Bronchial epithelial cell (primary cell): ENCODE results near the gene C2orf80. TPM values are rescaled to one million over a fixed set of nuclear protein-coding genes. Genes with fewer than 3 reads are reported as not detected.
A peak's percentile ranks its signal among the peaks of the same experiment; 100 is the strongest.
"Not testable (repeated sequence)": the region's sequence is repeated elsewhere in the genome, so short reads cannot be mapped to it uniquely, and the experiment has no call there.

Source experiments
- DNase-seq: peaks from one replicate; pipeline ENCODE4 v3.0.0-alpha.2; 2010; ENCODE audit warnings: low read depth
- FAIRE-seq: peaks from 2 replicates; lab custom pipeline; 2011; peaks lifted over from hg19 to GRCh38; lab: Jason Lieb, UNC
- H3K27me3 ChIP-seq: 2 replicates; pipeline ENCODE4 v1.5.1; 2011; ENCODE audit warnings: low read length; ENCODE audit not compliant: control insufficient read depth, insufficient read depth
- H3K36me3 ChIP-seq: 2 replicates; pipeline ENCODE4 v1.5.1; 2011; ENCODE audit warnings: low read length; ENCODE audit not compliant: control insufficient read depth, insufficient read depth
- H3K4me3 ChIP-seq: 2 replicates; pipeline ENCODE4 v1.5.1; 2011; ENCODE audit warnings: mild to moderate bottlenecking, low read depth, low read length, control low read depth
- total RNA-seq: library from RNA; depleted of rRNA; stranded (reverse); fragments of >200 nt; gene quantifications from 2 replicates; pipeline ENCODE4 v1.2.1, GENCODE V29; 2014
- TF ChIP-seq, protein P1 (sequence below): IDR thresholded peaks from 2 replicates; pipeline ENCODE4 v1.5.1; 2011; ENCODE audit warnings: mild to moderate bottlenecking, moderate library complexity, low read length, control low read depth, inconsistent platforms; ENCODE audit not compliant: insufficient read depth, severe bottlenecking

C2orf80 gene
- total RNA-seq, 1 donor from 2014 or later, result not detected

DNA sequence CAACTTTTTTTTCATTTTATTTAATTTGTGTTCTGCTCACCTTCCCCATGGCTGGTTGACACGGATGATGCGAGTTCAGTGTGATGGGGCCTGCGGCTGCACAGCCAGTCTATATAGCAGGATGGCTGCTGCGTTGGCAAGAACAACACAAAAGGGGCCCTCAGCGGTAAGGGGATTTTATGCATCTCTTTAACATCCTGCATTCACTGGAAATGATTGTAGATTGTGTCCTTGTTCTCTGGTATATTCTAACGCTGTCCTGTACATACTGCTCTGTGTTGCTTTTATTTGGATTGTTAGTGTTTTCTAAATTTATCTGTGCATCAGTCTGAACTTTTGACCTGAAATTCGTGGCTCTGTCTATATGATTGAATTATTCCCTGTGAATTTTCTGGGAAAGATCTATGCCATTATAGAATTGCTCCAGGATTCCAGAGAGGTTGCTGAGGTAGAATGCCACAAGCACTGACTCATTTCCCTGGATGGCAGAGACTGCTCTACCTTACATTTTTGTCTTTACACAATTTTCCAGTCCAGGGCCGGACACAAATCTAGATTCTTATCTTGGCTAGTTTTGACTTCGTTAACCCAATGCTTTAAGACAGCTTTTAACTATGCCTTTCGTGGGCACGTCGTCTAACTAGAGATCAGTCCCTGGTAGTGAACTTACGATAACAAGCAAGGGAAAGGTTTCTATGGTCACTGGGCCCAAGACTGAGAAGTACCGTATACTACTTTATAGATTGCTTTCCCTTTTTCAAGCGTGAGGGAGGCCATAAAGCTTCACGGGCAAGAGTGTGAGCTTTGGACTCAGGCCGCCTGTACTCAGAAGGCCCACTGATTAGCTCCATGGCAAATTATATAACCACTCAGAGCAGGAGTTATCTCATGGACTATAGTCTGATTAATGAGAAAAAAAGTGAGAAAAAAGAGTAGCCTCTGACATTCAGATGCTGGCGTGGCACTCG, 59.8 kb downstream of the C2orf80 start, which contains the start of gene CRYGC:
TSS of gene CRYGC (minus strand) at position 85 of the 968 bp plus-strand sequence. CDS start at position 49, 36 bp downstream.
- Histone ChIP-seq H3K36me3 (no peaks in the 10 kb centered on the region), H3K27me3 (peaks cover 1% of the 10 kb centered on the region), H3K4me3 (no peak within 1 kb of the TSS)
- DNase-seq (peak; percentile 21), FAIRE-seq (no peak)
- TF ChIP-seq, protein P1, sequence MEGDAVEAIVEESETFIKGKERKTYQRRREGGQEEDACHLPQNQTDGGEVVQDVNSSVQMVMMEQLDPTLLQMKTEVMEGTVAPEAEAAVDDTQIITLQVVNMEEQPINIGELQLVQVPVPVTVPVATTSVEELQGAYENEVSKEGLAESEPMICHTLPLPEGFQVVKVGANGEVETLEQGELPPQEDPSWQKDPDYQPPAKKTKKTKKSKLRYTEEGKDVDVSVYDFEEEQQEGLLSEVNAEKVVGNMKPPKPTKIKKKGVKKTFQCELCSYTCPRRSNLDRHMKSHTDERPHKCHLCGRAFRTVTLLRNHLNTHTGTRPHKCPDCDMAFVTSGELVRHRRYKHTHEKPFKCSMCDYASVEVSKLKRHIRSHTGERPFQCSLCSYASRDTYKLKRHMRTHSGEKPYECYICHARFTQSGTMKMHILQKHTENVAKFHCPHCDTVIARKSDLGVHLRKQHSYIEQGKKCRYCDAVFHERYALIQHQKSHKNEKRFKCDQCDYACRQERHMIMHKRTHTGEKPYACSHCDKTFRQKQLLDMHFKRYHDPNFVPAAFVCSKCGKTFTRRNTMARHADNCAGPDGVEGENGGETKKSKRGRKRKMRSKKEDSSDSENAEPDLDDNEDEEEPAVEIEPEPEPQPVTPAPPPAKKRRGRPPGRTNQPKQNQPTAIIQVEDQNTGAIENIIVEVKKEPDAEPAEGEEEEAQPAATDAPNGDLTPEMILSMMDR, result no peak

GRCh38 chr2:208128136-208128535, 61.7 kb downstream of the C2orf80 start:
- Histone ChIP-seq H3K27me3 (peaks cover 1% of the 10 kb centered on the region), H3K4me3 (no peak overlapping the region), H3K36me3 (no peaks in the 10 kb centered on the region)
- TF ChIP-seq, protein P1, result no peak
- FAIRE-seq (no peak), DNase-seq (no peak)

DNA sequence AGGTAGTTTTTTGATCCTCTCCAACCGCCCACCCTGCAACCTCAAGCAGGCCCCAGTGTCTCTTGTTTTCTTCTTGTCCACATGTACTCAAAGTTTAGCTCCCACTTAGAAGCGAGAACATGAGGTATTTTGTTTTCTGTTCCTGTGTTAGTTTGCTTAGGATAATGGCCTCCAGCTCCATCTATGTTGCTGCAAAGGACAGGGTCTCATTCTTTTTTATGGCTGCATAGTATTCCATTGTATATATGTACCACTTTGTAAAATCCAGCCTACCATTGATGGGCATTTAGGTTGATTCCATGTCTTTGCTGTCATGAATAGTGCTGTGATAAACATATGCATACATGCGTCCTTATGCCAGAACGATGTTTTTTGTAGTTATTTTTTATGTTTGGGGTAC, 62.7 kb downstream of the C2orf80 start:
- no peak for FAIRE-seq
- no peaks in the 10 kb centered on the region for H3K36me3 ChIP-seq
- no peak overlapping the region for H3K4me3 ChIP-seq
- DNase-seq, result no peak
- TF ChIP-seq, protein P1, result no peak
- H3K27me3 ChIP-seq, result peaks cover 1% of the 10 kb centered on the region

DNA sequence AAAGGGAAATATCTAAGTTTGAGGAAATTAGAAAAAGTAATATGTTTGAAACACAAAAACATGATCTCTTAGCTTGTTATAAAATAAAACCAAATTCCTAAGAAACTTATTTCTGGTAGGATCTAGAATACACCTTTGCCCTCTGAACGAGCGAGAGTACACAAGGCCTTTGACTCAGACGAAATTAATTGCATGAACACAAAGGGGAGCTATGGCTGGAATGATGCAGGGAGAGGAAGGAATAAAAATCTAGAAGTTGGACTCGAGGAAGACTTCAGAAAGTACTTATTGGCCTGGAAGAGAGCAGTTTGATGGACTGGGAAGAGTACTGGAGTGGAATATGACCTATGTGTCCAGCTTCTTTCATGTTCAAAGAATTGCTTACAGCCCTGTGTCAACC, 64.6 kb downstream of the C2orf80 start:
- DNase-seq (no peak), FAIRE-seq (no peak)
- Histone ChIP-seq H3K36me3 (no peaks in the 10 kb centered on the region), H3K4me3 (no peak overlapping the region), H3K27me3 (peaks cover 1% of the 10 kb centered on the region)
- TF ChIP-seq, protein P1, result no peak

DNA sequence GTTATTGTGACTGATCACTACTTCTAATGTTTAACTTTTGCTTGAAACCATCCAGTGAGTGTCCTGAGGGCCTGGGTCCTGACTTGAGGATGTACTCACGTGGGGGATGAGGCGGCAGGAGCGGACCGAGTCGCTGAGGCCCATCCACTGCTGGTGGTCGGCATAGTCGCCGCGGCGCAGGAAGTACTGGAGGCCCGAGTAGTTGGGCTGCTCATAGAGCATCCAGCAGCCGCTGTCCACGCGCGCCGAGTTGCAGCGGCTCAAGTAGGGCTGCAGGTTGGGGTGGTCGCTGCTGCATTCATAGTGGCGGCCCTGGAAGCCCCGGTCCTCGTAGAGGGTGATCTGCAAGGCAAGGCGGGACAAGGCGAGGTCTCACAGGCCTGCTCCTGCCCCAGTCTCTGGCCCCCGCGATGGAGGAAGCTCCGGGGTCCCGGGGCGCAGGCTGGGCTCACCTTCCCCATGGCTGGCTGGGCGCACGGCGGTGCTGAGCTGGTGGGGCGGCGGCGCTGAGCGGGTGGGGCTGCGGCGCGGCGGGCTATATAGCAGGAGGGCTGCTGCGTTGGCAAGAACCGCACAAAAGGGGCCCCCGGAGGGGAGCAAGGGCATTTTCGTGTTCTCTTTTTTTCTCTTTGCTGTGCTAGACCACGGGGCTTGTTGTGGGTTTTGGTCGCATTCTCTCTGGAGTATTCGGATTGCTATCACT, 65.7 kb downstream of the C2orf80 start, which contains the start of gene CRYGD:
TSS of gene CRYGD (minus strand) at position 512 of the 703 bp plus-strand sequence. CDS start at position 461, 51 bp downstream.
- not testable (repeated sequence) for H3K36me3 ChIP-seq, H3K4me3 ChIP-seq, DNase-seq, H3K27me3 ChIP-seq, FAIRE-seq

- H3K36me3 ChIP-seq, result no peaks in the 10 kb centered on the region
- FAIRE-seq (no peak), DNase-seq (no peak)
- H3K4me3 ChIP-seq, result no peak overlapping the region
- TF ChIP-seq, protein P1, result no peak
- peaks cover 1% of the 10 kb centered on the region for H3K27me3 ChIP-seq
Measured at GRCh38 chr2:208122248-208122647, 67.6 kb downstream of the C2orf80 start.
